Liver (tissue), 9 donors: ENCODE results near the gene MYO18B. TPM values are rescaled to one million over a fixed set of nuclear protein-coding genes. Genes with fewer than 3 reads are reported as not detected.

Source experiments
- DNase-seq: peaks from one replicate; pipeline ENCODE4 v3.0.0-alpha.2; 2017; ENCODE audit warnings: low spot score
- H3K27ac ChIP-seq, 2 donors: one replicate each; pipeline ENCODE4 v1.7.0; 2013; ENCODE audit warnings: inconsistent platforms in 2 of 2, low read length in 2 of 2, control low read depth in 1 of 2, low read depth in 1 of 2, mild to moderate bottlenecking in 1 of 2
- H3K27me3 ChIP-seq, 4 donors: one replicate each; pipeline versions ENCODE4 v1.6.1 to v1.7.0; 2013; ENCODE audit warnings: low read length in 3 of 4, inconsistent platforms in 1 of 4, mild to moderate bottlenecking in 1 of 4, moderate library complexity in 1 of 4; ENCODE audit not compliant: control insufficient read depth in 4 of 4, insufficient read depth in 4 of 4
- H3K36me3 ChIP-seq, 4 donors: one replicate each; pipeline versions ENCODE4 v1.6.1 to v1.7.0; 2013; ENCODE audit warnings: low read length in 3 of 4, mild to moderate bottlenecking in 3 of 4, low read depth in 1 of 4, moderate library complexity in 1 of 4; ENCODE audit not compliant: control insufficient read depth in 4 of 4, insufficient read depth in 3 of 4
- H3K4me1 ChIP-seq, 4 donors: one replicate each; pipeline versions ENCODE4 v1.6.1 to v1.7.0; 2013; ENCODE audit warnings: low read length in 3 of 4, mild to moderate bottlenecking in 3 of 4, moderate library complexity in 1 of 4; ENCODE audit not compliant: control insufficient read depth in 4 of 4, insufficient read depth in 4 of 4
- H3K4me3 ChIP-seq, 3 donors: one replicate each; pipeline versions ENCODE4 v1.6.1 to v1.7.0; 2013; ENCODE audit warnings: low read length in 3 of 3, control low read depth in 1 of 3, low read depth in 1 of 3, mild to moderate bottlenecking in 1 of 3
- H3K9ac ChIP-seq, 2 donors: one replicate each; pipeline ENCODE4 v1.7.0; 2013; ENCODE audit warnings: low read length in 2 of 2, mild to moderate bottlenecking in 2 of 2, moderate library complexity in 2 of 2, control low read depth in 1 of 2, low read depth in 1 of 2
- H3K9me3 ChIP-seq, 4 donors: one replicate each; pipeline versions ENCODE4 v1.6.1 to v1.7.0; 2013; ENCODE audit warnings: low read length in 3 of 4; ENCODE audit not compliant: control insufficient read depth in 4 of 4
- ATF3 ChIP-seq: IDR thresholded peaks from 2 replicates; pipeline ENCODE4 v1.6.1; 2016; ENCODE audit warnings: antibody characterized with exemption
- CTCF ChIP-seq: fragments of 150-350 bp; IDR thresholded peaks from 2 replicates; pipeline ENCODE4 v1.5.1; 2017; ENCODE audit warnings: improper control_type of control experiment, low read depth, low read length; ENCODE audit not compliant: missing input control
- EGR1 ChIP-seq, 2 donors: IDR thresholded peaks; 2 replicates each; pipeline ENCODE4 v1.6.1; 2016 to 2018; ENCODE audit warnings: antibody characterized with exemption in 2 of 2, low read depth in 2 of 2
- FOXA1 ChIP-seq: IDR thresholded peaks from 2 replicates; pipeline ENCODE4 v1.6.1; 2016; ENCODE audit warnings: antibody characterized with exemption
- FOXA2 ChIP-seq: IDR thresholded peaks from 2 replicates; pipeline ENCODE4 v1.6.1; 2016; ENCODE audit warnings: antibody characterized with exemption
- GABPA ChIP-seq, 2 donors: IDR thresholded peaks in 1 of 2; conservative IDR thresholded peaks in 1 of 2; 2 replicates each; pipeline ENCODE4 v1.6.1; 2016; ENCODE audit warnings: antibody characterized with exemption in 2 of 2, mild to moderate bottlenecking in 1 of 2, moderate library complexity in 1 of 2
- HNF4A ChIP-seq, 2 donors: conservative IDR thresholded peaks; 2 replicates each; pipeline ENCODE4 v1.6.1; 2016; ENCODE audit warnings: antibody characterized with exemption in 2 of 2, mild to moderate bottlenecking in 2 of 2
- HNF4G ChIP-seq: IDR thresholded peaks from 2 replicates; pipeline ENCODE4 v1.6.1; 2016; ENCODE audit warnings: antibody characterized with exemption
- JUND ChIP-seq, 2 donors: IDR thresholded peaks; 2 replicates each; pipeline ENCODE4 v1.6.1; 2016; ENCODE audit warnings: antibody characterized with exemption in 2 of 2
- MAX ChIP-seq: IDR thresholded peaks from 2 replicates; pipeline ENCODE4 v1.6.1; 2016; ENCODE audit warnings: antibody characterized with exemption
- NR2F2 ChIP-seq: IDR thresholded peaks from 2 replicates; pipeline ENCODE4 v1.6.1; 2016; ENCODE audit warnings: antibody characterized with exemption
- RAD21 ChIP-seq, 2 donors: IDR thresholded peaks; 2 replicates each; pipeline ENCODE4 v1.6.1; 2016; ENCODE audit warnings: antibody characterized with exemption in 2 of 2, mild to moderate bottlenecking in 2 of 2
- REST ChIP-seq: IDR thresholded peaks from 2 replicates; pipeline ENCODE4 v1.6.1; 2016; ENCODE audit warnings: antibody characterized with exemption, mild to moderate bottlenecking
- RXRA ChIP-seq, 2 donors: IDR thresholded peaks; 2 replicates each; pipeline ENCODE4 v1.6.1; 2017 to 2018; ENCODE audit warnings: antibody characterized with exemption in 2 of 2, mild to moderate bottlenecking in 1 of 2
- SP1 ChIP-seq: IDR thresholded peaks from 2 replicates; pipeline ENCODE4 v1.6.1; 2018; ENCODE audit warnings: antibody characterized with exemption, mild to moderate bottlenecking
- TAF1 ChIP-seq: conservative IDR thresholded peaks from 2 replicates; pipeline ENCODE4 v1.6.1; 2016; ENCODE audit warnings: antibody characterized with exemption, mild to moderate bottlenecking
- YY1 ChIP-seq: IDR thresholded peaks from 2 replicates; pipeline ENCODE4 v1.6.1; 2016; ENCODE audit warnings: antibody characterized with exemption, mild to moderate bottlenecking
- ZBTB33 ChIP-seq: IDR thresholded peaks from 2 replicates; pipeline ENCODE4 v1.6.1; 2016; ENCODE audit warnings: antibody characterized with exemption
- WGBS: extraction: QIAGEN DNeasy Blood & Tissue Kit; methylation state at CpG from one replicate; pipeline ENCODE4 v1.1.7; 2013; 5-methylcytosine and 5-hydroxymethylcytosine counted together
- polyA plus RNA-seq, 2 donors: library from polyadenylated mRNA; stranded (reverse) in 1 of 2; unstranded in 1 of 2; fragments of 200-250 nt in 1 of 2; fragments of >200 nt in 1 of 2; fragmentation: Nextera tagmentation in 1 of 2; extraction: Ambion mirVana in 1 of 2; gene quantifications; one replicate each; pipeline versions ENCODE4 v1.2.1 to v1.2.3, GENCODE V29; 2013 to 2015
- total RNA-seq, 2 donors: library from RNA; depleted of rRNA; stranded (reverse); fragments of >200 nt; gene quantifications; one replicate each; pipeline ENCODE4 v1.2.3, GENCODE V29; 2014
- donor health status: healthy.
- donor health status: healthy.
- donor health status: healthy.
- donor health status: healthy.
- donor health status: healthy.

MYO18B gene
- total and polyA plus RNA-seq, 4 donors: under 0.01 to 4.2 (median 0.02) TPM; not detected in 1

- no peaks in the 10 kb centered on the region for H3K36me3 ChIP-seq
- H3K27ac ChIP-seq: no peak overlapping the region
Observed at GRCh38 chr22:25760848-25761595, 19.0 kb downstream of the MYO18B start.

More at GRCh38 chr22:25760848-25761595, 19.0 kb downstream of the MYO18B start:
- Histone ChIP-seq H3K4me1 (no peaks in the 10 kb centered on the region), H3K9ac (no peak overlapping the region), H3K27me3 (no peaks in the 10 kb centered on the region), H3K4me3 (no peak overlapping the region), H3K9me3 (peaks cover 0 to 3% (median under 1%) of the 10 kb centered on the region in 4 donors)
- no peak for TF ChIP-seq TAF1
- no peak for TF ChIP-seq RXRA (IDR thresholded peaks at IDR 0.05)
- TF ChIP-seq FOXA2: no peak
- no peak for TF ChIP-seq EGR1 (IDR thresholded peaks at IDR 0.05; ENCODE audit: low read depth in 2 of 2)
- TF ChIP-seq FOXA1: no peak
- no peak for TF ChIP-seq NR2F2
- TF ChIP-seq ATF3: no peak
- no peak for TF ChIP-seq HNF4A (conservative IDR thresholded peaks at IDR 0.05)
- no peak for TF ChIP-seq HNF4G
- TF ChIP-seq ZBTB33: no peak
- no peak for TF ChIP-seq SP1
- TF ChIP-seq MAX: no peak
- no peak for TF ChIP-seq JUND (IDR thresholded peaks at IDR 0.05)
- no peak for TF ChIP-seq CTCF
- no peak for TF ChIP-seq GABPA (IDR thresholded peaks at IDR 0.05 in 1 of 2, conservative IDR thresholded peaks at IDR 0.05 in 1 of 2)
- TF ChIP-seq YY1: no peak
- no peak for TF ChIP-seq RAD21 (IDR thresholded peaks at IDR 0.05)
- TF ChIP-seq REST: no peak
- 79% methylated on average over 15 of the region's 15 CpGs for WGBS
- no peak for DNase-seq
